ENCODE data around the gene ZBTB7C.

The ZBTB7C gene

DNA sequence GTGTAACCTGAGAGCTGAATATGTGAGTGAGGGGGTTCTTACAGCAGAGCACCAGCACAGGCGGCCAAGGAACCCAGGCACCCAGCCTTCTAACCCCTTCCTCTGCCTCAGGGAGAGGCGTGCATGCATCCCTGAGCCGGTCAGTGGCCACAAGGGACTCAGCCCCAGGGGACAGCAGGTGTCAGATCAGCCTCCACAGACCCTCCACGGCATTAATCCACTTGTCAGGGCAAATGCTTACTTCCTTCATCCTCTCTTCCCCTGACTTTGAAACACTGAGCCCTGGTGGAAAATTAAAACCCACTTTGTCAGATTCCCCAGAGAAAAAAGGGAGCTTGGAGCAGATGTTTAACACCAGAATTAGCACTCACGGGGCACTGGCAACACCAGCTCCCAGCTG, 418.2 kb downstream of the ZBTB7C start:
- DNase-seq, result no peak
- H3K27me3 Mint-ChIP-seq, result peaks cover 19% of the 10 kb centered on the region
- H3K36me3 Mint-ChIP-seq, result no peaks in the 10 kb centered on the region
- H3K27ac Mint-ChIP-seq, result no peak overlapping the region
- no peak overlapping the region for H3K4me3 Mint-ChIP-seq
- CTCF ChIA-PET, result interaction anchor here (0.9 kb wide), 1 partner anchor 219 kb away, joined by 3 read pairs; no protein-coding TSS in a partner anchor
- no peaks in the 10 kb centered on the region for H3K9me3 Mint-ChIP-seq
- no peaks in the 10 kb centered on the region for H3K4me1 Mint-ChIP-seq

- H3K9me3 Mint-ChIP-seq, result no peaks in the 10 kb centered on the region
- no peaks in the 10 kb centered on the region for H3K36me3 Mint-ChIP-seq
- H3K27ac Mint-ChIP-seq, result no peak overlapping the region
- CTCF ChIA-PET, result interaction anchor here (4.8 kb wide), 1 partner anchor 10 kb away, joined by 21 read pairs; no protein-coding TSS in a partner anchor
- no peaks in the 10 kb centered on the region for H3K4me1 Mint-ChIP-seq
- H3K4me3 Mint-ChIP-seq, result no peak overlapping the region
- DNase-seq, result no peak
- peaks cover 17% of the 10 kb centered on the region for H3K27me3 Mint-ChIP-seq
These were observed 421.8 kb downstream of the ZBTB7C start for GRCh38 chr18:47987388-47987699.

DNA sequence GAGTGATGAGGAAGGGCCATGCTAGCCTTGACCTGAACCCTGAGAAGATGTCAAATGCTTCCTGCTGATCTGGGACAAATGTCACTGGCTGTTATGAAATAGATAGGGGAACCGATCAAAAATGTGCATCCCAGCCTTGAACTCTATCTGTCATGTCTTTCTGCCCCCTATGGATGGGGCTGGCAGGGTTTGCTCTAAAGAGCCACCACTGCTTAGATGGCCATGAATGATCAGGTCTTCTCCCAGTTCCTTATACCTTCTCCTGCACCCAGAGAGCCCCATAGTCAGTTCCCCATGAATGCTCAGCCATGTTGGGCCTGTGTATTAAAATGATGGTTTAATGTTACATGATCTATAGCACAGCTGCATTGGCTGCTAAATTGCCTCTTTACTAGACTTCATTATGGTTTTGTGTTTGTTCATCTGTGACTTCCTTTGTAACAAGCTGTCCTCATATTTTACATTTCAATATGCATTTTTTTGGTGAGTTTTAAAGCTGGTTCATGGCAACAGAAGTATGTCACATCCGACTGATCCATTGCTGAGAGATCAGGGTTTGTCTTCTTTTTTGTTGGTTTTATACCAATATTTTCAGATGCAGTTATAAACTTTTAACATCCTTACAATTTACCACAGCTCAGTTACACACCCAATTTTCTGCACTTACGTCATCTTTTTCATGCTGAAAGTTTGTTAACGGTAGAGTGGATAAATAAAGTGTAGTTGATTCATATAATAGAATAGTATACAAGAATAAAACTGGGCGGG, 422.4 kb downstream of the ZBTB7C start:
- Mint-ChIP-seq H3K4me1 (no peaks in the 10 kb centered on the region), H3K9me3 (no peaks in the 10 kb centered on the region), H3K27me3 (peaks cover 16% of the 10 kb centered on the region), H3K4me3 (no peak overlapping the region), H3K36me3 (no peaks in the 10 kb centered on the region), H3K27ac (no peak overlapping the region)
- CTCF ChIA-PET, result interaction anchor here (4.8 kb wide), 1 partner anchor 10 kb away, joined by 21 read pairs; no protein-coding TSS in a partner anchor
- DNase-seq, result no peak

GRCh38 chr18:47985866-47986265, 423.3 kb downstream of the ZBTB7C start:
- Mint-ChIP-seq H3K27me3 (peaks cover 8% of the 10 kb centered on the region), H3K4me1 (no peaks in the 10 kb centered on the region), H3K9me3 (no peaks in the 10 kb centered on the region), H3K27ac (no peak overlapping the region), H3K36me3 (no peaks in the 10 kb centered on the region), H3K4me3 (no peak overlapping the region)
- DNase-seq, result no peak
- CTCF ChIA-PET, result interaction anchor here (4.8 kb wide), 1 partner anchor 11 kb away, joined by 21 read pairs; no protein-coding TSS in a partner anchor

GRCh38 chr18:47984991-47985390, 424.2 kb downstream of the ZBTB7C start:
- no peak for DNase-seq
- Mint-ChIP-seq H3K9me3 (no peaks in the 10 kb centered on the region), H3K36me3 (no peaks in the 10 kb centered on the region), H3K27ac (no peak overlapping the region), H3K4me3 (no peak overlapping the region), H3K4me1 (no peaks in the 10 kb centered on the region), H3K27me3 (peaks cover 8% of the 10 kb centered on the region)
- CTCF ChIA-PET, result interaction anchor here (4.8 kb wide), 1 partner anchor 12 kb away, joined by 21 read pairs; no protein-coding TSS in a partner anchor

- no peak for DNase-seq
- Mint-ChIP-seq H3K4me3 (no peak overlapping the region), H3K27ac (no peak overlapping the region), H3K9me3 (no peaks in the 10 kb centered on the region), H3K27me3 (peaks cover 17% of the 10 kb centered on the region), H3K36me3 (no peaks in the 10 kb centered on the region), H3K4me1 (no peaks in the 10 kb centered on the region)
- CTCF ChIA-PET, result no interaction called here
These were observed 425.2 kb downstream of the ZBTB7C start for GRCh38 chr18:47983946-47984345.

- Mint-ChIP-seq H3K4me3 (no peak overlapping the region), H3K27me3 (peaks cover 14% of the 10 kb centered on the region), H3K4me1 (no peaks in the 10 kb centered on the region), H3K27ac (no peak overlapping the region), H3K9me3 (no peaks in the 10 kb centered on the region), H3K36me3 (no peaks in the 10 kb centered on the region)
- DNase-seq, result no peak
- CTCF ChIA-PET, result no interaction called here
These were observed 426.1 kb downstream of the ZBTB7C start for GRCh38 chr18:47983055-47983454.

GRCh38 chr18:47981830-47982229, 427.4 kb downstream of the ZBTB7C start:
- no peaks in the 10 kb centered on the region for H3K9me3 Mint-ChIP-seq
- no peaks in the 10 kb centered on the region for H3K4me1 Mint-ChIP-seq
- peaks cover 14% of the 10 kb centered on the region for H3K27me3 Mint-ChIP-seq
- H3K27ac Mint-ChIP-seq, result no peak overlapping the region
- no peaks in the 10 kb centered on the region for H3K36me3 Mint-ChIP-seq
- CTCF ChIA-PET, result no interaction called here
- H3K4me3 Mint-ChIP-seq, result no peak overlapping the region
- no peak for DNase-seq

DNA sequence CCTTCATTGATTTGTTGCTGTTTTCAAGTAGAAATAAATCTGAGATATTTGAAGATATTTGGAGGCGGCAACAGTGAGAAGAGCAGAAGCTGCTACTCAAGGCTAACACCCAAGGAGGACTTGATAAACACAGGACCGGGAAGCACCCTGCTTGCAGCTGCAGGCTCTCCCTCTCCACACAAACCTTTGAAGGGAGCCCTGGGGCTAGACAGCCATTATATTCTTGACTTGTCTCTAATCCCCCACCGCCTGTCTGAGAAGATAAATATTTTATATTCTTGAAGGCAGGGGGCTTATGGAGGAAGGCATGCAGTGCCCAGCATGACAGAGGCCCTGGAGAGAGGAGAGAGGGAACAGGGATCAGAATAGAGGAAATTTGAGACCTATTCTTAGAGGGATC, 427.9 kb downstream of the ZBTB7C start:
- CTCF ChIA-PET, result no interaction called here
- DNase-seq, result no peak
- Mint-ChIP-seq H3K9me3 (no peaks in the 10 kb centered on the region), H3K4me3 (no peak overlapping the region), H3K36me3 (no peaks in the 10 kb centered on the region), H3K27ac (no peak overlapping the region), H3K27me3 (peaks cover 16% of the 10 kb centered on the region), H3K4me1 (no peaks in the 10 kb centered on the region)

- peaks cover 18% of the 10 kb centered on the region for H3K27me3 Mint-ChIP-seq
- H3K36me3 Mint-ChIP-seq, result no peaks in the 10 kb centered on the region
- no peak for DNase-seq
- no peaks in the 10 kb centered on the region for H3K4me1 Mint-ChIP-seq
- H3K4me3 Mint-ChIP-seq, result no peak overlapping the region
- H3K9me3 Mint-ChIP-seq, result no peaks in the 10 kb centered on the region
- CTCF ChIA-PET, result no interaction called here
- no peak overlapping the region for H3K27ac Mint-ChIP-seq
These were observed 429.5 kb downstream of the ZBTB7C start for GRCh38 chr18:47979611-47980200.

DNA sequence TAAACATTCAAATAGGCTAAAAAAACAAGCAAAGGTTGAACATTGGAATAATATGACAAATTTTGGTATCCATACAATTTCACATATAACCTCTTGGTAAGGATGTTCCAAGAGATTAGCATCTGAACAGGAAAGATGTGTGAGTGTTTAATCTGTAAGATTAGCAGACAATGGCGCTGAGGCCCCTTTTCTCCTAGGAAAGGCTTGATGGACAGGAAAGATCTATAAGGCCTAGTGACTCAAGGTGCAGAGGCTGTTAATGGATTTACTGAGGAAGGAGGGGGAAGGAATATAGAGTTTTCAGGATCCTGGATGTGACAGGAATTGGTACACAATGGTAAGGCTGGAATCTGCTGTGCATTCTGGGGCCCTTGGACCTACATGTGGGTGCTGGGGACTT, 430.6 kb downstream of the ZBTB7C start:
- CTCF ChIA-PET, result no interaction called here
- Mint-ChIP-seq H3K4me3 (no peak overlapping the region), H3K36me3 (no peaks in the 10 kb centered on the region), H3K27ac (no peak overlapping the region), H3K4me1 (no peaks in the 10 kb centered on the region), H3K27me3 (peaks cover 18% of the 10 kb centered on the region), H3K9me3 (no peaks in the 10 kb centered on the region)
- DNase-seq, result no peak

DNA sequence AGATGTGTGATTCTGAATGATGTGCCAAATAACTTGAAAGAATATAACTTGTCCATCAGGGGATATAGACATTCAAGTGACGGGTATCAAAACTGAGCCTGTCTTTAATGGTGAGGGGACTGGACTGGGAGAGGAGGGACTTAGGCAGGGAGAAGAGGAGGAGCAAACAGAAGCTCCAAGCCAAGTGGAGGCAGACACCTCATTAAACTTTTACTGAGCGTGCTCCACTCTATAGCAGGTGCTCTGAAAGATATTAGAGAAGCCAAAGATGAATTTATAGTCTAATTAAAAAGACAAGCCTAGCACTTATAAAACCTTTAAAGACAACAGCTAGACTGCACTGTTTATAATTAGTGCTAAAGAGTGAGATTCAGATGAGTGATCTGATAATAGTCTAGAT, 431.0 kb downstream of the ZBTB7C start:
- Mint-ChIP-seq H3K9me3 (no peaks in the 10 kb centered on the region), H3K36me3 (no peaks in the 10 kb centered on the region), H3K4me3 (no peak overlapping the region), H3K4me1 (no peaks in the 10 kb centered on the region), H3K27ac (no peak overlapping the region), H3K27me3 (peaks cover 22% of the 10 kb centered on the region)
- CTCF ChIA-PET, result no interaction called here
- no peak for DNase-seq

Measured in activated naive CD4-positive, alpha-beta T cell treated with anti-CD3 and anti-CD28 coated beads, Interleukin-2, amount 10 ng/mL, durations not matched to agents 7 days and 5 days (primary cell).